OCI-LY1 (cell line): ENCODE measurements around the gene ANKRD31.

Experiments
- EZH2 ChIP-seq: fragments of 200-600 bp; sonication (generic), shearing (Covaris generic); IDR thresholded peaks from 2 replicates; pipeline ENCODE4 v1.8.0; 2017; ENCODE audit warnings: borderline replicate concordance, mixed run types, mild to moderate bottlenecking, antibody characterized with exemption, low read length, moderate library complexity, mixed read lengths
- TF ChIP-seq, protein P1 (sequence below): fragments of 200-600 bp; sonication (generic), shearing (Covaris generic); IDR thresholded peaks from 2 replicates; pipeline ENCODE4 v1.5.1; 2017; ENCODE audit warnings: mild to moderate bottlenecking, antibody characterized with exemption, low read length, moderate library complexity, mixed read lengths

GRCh38 chr5:75185763-75186162 lies 50.9 kb downstream of the ANKRD31 start:
- TF ChIP-seq, protein P1, sequence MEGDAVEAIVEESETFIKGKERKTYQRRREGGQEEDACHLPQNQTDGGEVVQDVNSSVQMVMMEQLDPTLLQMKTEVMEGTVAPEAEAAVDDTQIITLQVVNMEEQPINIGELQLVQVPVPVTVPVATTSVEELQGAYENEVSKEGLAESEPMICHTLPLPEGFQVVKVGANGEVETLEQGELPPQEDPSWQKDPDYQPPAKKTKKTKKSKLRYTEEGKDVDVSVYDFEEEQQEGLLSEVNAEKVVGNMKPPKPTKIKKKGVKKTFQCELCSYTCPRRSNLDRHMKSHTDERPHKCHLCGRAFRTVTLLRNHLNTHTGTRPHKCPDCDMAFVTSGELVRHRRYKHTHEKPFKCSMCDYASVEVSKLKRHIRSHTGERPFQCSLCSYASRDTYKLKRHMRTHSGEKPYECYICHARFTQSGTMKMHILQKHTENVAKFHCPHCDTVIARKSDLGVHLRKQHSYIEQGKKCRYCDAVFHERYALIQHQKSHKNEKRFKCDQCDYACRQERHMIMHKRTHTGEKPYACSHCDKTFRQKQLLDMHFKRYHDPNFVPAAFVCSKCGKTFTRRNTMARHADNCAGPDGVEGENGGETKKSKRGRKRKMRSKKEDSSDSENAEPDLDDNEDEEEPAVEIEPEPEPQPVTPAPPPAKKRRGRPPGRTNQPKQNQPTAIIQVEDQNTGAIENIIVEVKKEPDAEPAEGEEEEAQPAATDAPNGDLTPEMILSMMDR = no peak
- TF ChIP-seq EZH2 = no peak
